ENCODE results near the gene COPB2. TPM values are rescaled to one million over a fixed set of nuclear protein-coding genes. Genes with fewer than 3 reads are reported as not detected.

COPB2 gene
- total and polyA plus RNA-seq, 2 donors from 2014 or later = 47.3 to 124 TPM

DNA sequence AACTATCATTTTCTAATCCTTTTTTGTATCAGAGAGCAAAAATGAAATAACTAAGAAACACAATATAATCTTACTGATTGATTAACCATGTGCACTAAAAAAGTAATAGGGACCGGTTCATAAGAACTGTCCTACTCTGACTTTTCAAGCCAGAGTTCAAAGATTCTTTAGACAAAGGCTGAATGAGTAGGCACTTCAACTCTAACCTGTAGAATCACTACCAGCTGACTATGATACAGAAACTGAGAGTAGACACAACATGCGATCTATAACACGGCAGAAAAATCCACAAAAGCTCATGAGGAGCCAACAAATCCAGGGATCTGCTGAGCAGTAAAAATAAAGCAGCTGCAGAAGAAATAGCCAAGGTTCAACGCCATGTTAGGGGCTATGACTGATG lies 8.9 kb downstream of the COPB2 start:
- no peak overlapping the region for H3K9ac ChIP-seq (ENCODE audit: low read length in 3 of 3)
- H3K36me3 ChIP-seq (ENCODE audit: control insufficient read depth in 2 of 3, insufficient read depth in 3 of 3, low read length in 3 of 3) = peaks cover 9 to 32% (median 17%) of the 10 kb centered on the region in 3 donors
- H3K27ac ChIP-seq (ENCODE audit: low read depth in 2 of 2, low read length in 2 of 2) = no peak overlapping the region
- intact Hi-C loops (cut with DNase I) = no loop called here
- no peaks in the 10 kb centered on the region for H3K9me3 ChIP-seq (ENCODE audit: control insufficient read depth in 2 of 3, insufficient read depth in 1 of 3, low read length in 3 of 3)
- H3K27me3 ChIP-seq (ENCODE audit: control insufficient read depth, insufficient read depth, low read length) = no peaks in the 10 kb centered on the region
- no peaks in the 10 kb centered on the region for H3K4me1 ChIP-seq (ENCODE audit: control insufficient read depth in 2 of 3, insufficient read depth in 2 of 3, low read depth in 1 of 3, low read length in 3 of 3)
- FAIRE-seq (no peak), DNase-seq (no peak)
- no peak for TF ChIP-seq CTCF (IDR thresholded peaks at IDR 0.05; ENCODE audit: borderline replicate concordance, extremely low read depth, insufficient read depth)
- no peak overlapping the region for H3K4me3 ChIP-seq (ENCODE audit: low read length in 3 of 3)

DNA sequence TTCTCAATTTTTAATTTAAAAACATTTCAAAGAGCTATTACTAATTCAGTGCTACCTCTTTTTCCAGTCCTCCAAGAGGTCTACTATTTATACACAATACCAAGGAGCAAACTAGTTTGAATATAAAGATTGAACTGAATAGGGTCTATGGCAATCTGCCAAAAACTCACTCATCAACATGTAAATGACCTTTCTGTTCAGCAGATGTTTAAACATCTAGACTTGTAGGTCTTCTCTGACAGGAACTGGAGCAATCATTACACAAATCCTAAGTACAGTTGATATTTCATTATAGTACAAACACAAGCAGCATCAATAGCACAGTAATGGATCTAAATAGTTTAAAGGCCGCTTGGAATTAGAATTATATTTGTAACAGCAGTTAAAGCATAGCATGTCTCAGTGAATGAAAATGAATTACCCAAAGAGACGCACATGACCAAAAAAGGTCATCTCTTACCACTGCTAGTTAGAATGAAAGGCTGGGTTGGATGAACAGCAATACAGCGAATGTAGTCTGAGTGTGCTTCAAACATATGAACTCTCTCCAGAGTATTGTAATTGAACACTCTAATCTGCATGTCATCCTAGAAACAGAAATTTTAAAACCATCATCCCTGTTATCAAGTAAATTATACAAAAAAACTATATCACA lies 10.7 kb downstream of the COPB2 start:
- no peaks in the 10 kb centered on the region for H3K9me3 ChIP-seq (ENCODE audit: control insufficient read depth in 2 of 3, insufficient read depth in 1 of 3, low read length in 3 of 3)
- H3K36me3 ChIP-seq (ENCODE audit: control insufficient read depth in 2 of 3, insufficient read depth in 3 of 3, low read length in 3 of 3) = peaks cover 13 to 40% (median 22%) of the 10 kb centered on the region in 3 donors
- FAIRE-seq (no peak), DNase-seq (no peak)
- no peak overlapping the region for H3K4me3 ChIP-seq (ENCODE audit: low read length in 3 of 3)
- H3K4me1 ChIP-seq (ENCODE audit: control insufficient read depth in 2 of 3, insufficient read depth in 2 of 3, low read depth in 1 of 3, low read length in 3 of 3) = no peaks in the 10 kb centered on the region
- H3K27me3 ChIP-seq (ENCODE audit: control insufficient read depth, insufficient read depth, low read length) = no peaks in the 10 kb centered on the region
- intact Hi-C loops (cut with DNase I) = no loop called here
- no peak overlapping the region for H3K9ac ChIP-seq (ENCODE audit: low read length in 3 of 3)
- no peak for TF ChIP-seq CTCF (IDR thresholded peaks at IDR 0.05; ENCODE audit: borderline replicate concordance, extremely low read depth, insufficient read depth)
- no peak overlapping the region for H3K27ac ChIP-seq (ENCODE audit: low read depth in 2 of 2, low read length in 2 of 2)

- H3K4me3 ChIP-seq (ENCODE audit: low read length in 3 of 3) = no peak overlapping the region
- FAIRE-seq = no peak
- H3K9me3 ChIP-seq (ENCODE audit: control insufficient read depth in 2 of 3, insufficient read depth in 1 of 3, low read length in 3 of 3) = no peaks in the 10 kb centered on the region
- intact Hi-C loops (cut with DNase I) = no loop called here
- no peak for DNase-seq
- no peaks in the 10 kb centered on the region for H3K4me1 ChIP-seq (ENCODE audit: control insufficient read depth in 2 of 3, insufficient read depth in 2 of 3, low read depth in 1 of 3, low read length in 3 of 3)
- TF ChIP-seq CTCF (IDR thresholded peaks at IDR 0.05; ENCODE audit: borderline replicate concordance, extremely low read depth, insufficient read depth) = no peak
- no peak overlapping the region for H3K9ac ChIP-seq (ENCODE audit: low read length in 3 of 3)
- H3K27ac ChIP-seq (ENCODE audit: low read depth in 2 of 2, low read length in 2 of 2) = no peak overlapping the region
- no peaks in the 10 kb centered on the region for H3K27me3 ChIP-seq (ENCODE audit: control insufficient read depth, insufficient read depth, low read length)
- H3K36me3 ChIP-seq (ENCODE audit: control insufficient read depth in 2 of 3, insufficient read depth in 3 of 3, low read length in 3 of 3) = peaks cover 21 to 50% (median 32%) of the 10 kb centered on the region in 3 donors
Observed at GRCh38 chr3:139377378-139377777, 12.1 kb downstream of the COPB2 start.

DNA sequence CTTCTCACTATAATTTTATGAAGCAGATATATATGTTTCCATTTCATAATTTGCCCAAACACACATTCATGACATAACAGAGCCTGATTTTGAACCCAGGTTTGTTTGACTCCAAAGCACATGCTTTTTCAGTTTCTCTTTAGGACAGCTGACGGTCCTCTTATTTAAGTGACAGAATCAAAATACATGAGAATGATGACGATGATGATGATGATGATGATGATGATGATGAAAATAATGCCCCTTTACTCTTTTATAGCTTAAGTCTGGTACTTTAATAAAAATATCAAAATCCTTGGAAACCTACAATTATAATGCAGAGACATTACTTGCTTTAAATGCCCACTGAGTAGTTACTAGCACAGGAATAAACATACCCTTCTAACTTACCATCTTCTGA lies 15.3 kb downstream of the COPB2 start:
- TF ChIP-seq CTCF (IDR thresholded peaks at IDR 0.05; ENCODE audit: borderline replicate concordance, extremely low read depth, insufficient read depth) = no peak
- no peaks in the 10 kb centered on the region for H3K9me3 ChIP-seq (ENCODE audit: control insufficient read depth in 2 of 3, insufficient read depth in 1 of 3, low read length in 3 of 3)
- no peak for FAIRE-seq
- no peak overlapping the region for H3K9ac ChIP-seq (ENCODE audit: low read length in 3 of 3)
- no peak overlapping the region for H3K27ac ChIP-seq (ENCODE audit: low read depth in 2 of 2, low read length in 2 of 2)
- DNase-seq = no peak
- H3K4me1 ChIP-seq (ENCODE audit: control insufficient read depth in 2 of 3, insufficient read depth in 2 of 3, low read depth in 1 of 3, low read length in 3 of 3) = no peaks in the 10 kb centered on the region
- intact Hi-C loops (cut with DNase I) = no loop called here
- no peak overlapping the region for H3K4me3 ChIP-seq (ENCODE audit: low read length in 3 of 3)
- H3K27me3 ChIP-seq (ENCODE audit: control insufficient read depth, insufficient read depth, low read length) = no peaks in the 10 kb centered on the region
- peaks cover 23 to 70% (median 41%) of the 10 kb centered on the region in 3 donors for H3K36me3 ChIP-seq (ENCODE audit: control insufficient read depth in 2 of 3, insufficient read depth in 3 of 3, low read length in 3 of 3)
